NAMALWA (cell line): ENCODE data around the gene SLC15A3.
"Not testable (repeated sequence)": the region's sequence is repeated elsewhere in the genome, so short reads cannot be mapped to it uniquely, and the experiment has no call there.

Experiments used
- DNase-seq: peaks from one replicate; pipeline ENCODE4 v3.0.0-alpha.2; 2015; ENCODE audit warnings: low spot score

SLC15A3 gene

GRCh38 chr11:60913793-60914632 lies 38.0 kb downstream of the SLC15A3 start, which contains the start of gene TMEM109:
Gene TMEM109, plus strand, starts transcription at chr11:60914158. Its CDS starts 5,536 bp downstream, at chr11:60919694.
- peak; percentile 97 for DNase-seq

GRCh38 chr11:60912851-60913528 lies 39.0 kb downstream of the SLC15A3 start:
- no peak for DNase-seq

- no peak for DNase-seq
These were observed 39.6 kb downstream of the SLC15A3 start for GRCh38 chr11:60912223-60912850.

- DNase-seq, result no peak
These were observed 41.1 kb downstream of the SLC15A3 start for GRCh38 chr11:60910711-60911380.

- peak; percentile 61 for DNase-seq
These were observed 41.7 kb downstream of the SLC15A3 start for GRCh38 chr11:60910281-60910687.

- not testable (repeated sequence) for DNase-seq
These were observed 42.2 kb downstream of the SLC15A3 start for GRCh38 chr11:60909680-60910280.

GRCh38 chr11:60908803-60909202 lies 43.2 kb downstream of the SLC15A3 start:
- DNase-seq, result no peak

GRCh38 chr11:60906132-60906972 lies 45.6 kb downstream of the SLC15A3 start, which contains the start of gene PRPF19:
Gene PRPF19, minus strand, starts transcription at chr11:60906585. Its CDS starts 203 bp downstream, at chr11:60906382.
- DNase-seq, result peak; percentile 99

GRCh38 chr11:60905551-60906113 lies 46.3 kb downstream of the SLC15A3 start:
- no peak for DNase-seq

- DNase-seq, result no peak
These were observed 46.9 kb downstream of the SLC15A3 start for GRCh38 chr11:60905047-60905446.

- DNase-seq, result no peak
These were observed 49.4 kb downstream of the SLC15A3 start for GRCh38 chr11:60902625-60903024.

- DNase-seq, result no peak
These were observed 51.1 kb downstream of the SLC15A3 start for GRCh38 chr11:60900673-60901404.

GRCh38 chr11:60899977-60900376 lies 52.0 kb downstream of the SLC15A3 start:
- DNase-seq, result no peak

- DNase-seq, result peak; percentile 65
These were observed 52.7 kb downstream of the SLC15A3 start for GRCh38 chr11:60899046-60899936.

- no peak for DNase-seq
These were observed 54.5 kb downstream of the SLC15A3 start for GRCh38 chr11:60897496-60897895.

GRCh38 chr11:60895687-60896086 lies 56.3 kb downstream of the SLC15A3 start:
- DNase-seq, result no peak

GRCh38 chr11:60891103-60891741 lies 60.8 kb downstream of the SLC15A3 start:
- no peak for DNase-seq

GRCh38 chr11:60890696-60891095 lies 61.3 kb downstream of the SLC15A3 start:
- no peak for DNase-seq
